Testis (tissue), 3 donors: ENCODE results near the gene USP48. TPM values are rescaled to one million over a fixed set of nuclear protein-coding genes. Genes with fewer than 3 reads are reported as not detected.

Experiments used
- DNase-seq: peaks from one replicate; pipeline ENCODE4 v3.0.0-alpha.2; 2019
- H3K27ac ChIP-seq, 2 donors: fragments of 200-600 bp; sonication (generic); one replicate each; pipeline ENCODE4 v1.5.1; 2019
- H3K27me3 ChIP-seq: fragments of 200-600 bp; sonication (generic); one replicate; pipeline ENCODE4 v1.5.1; 2019
- H3K36me3 ChIP-seq: fragments of 200-600 bp; sonication (generic); one replicate; pipeline ENCODE4 v1.5.1; 2017; ENCODE audit warnings: low read depth; ENCODE audit errors: missing control alignments
- H3K4me1 ChIP-seq: fragments of 200-600 bp; sonication (generic); one replicate; pipeline ENCODE4 v1.5.1; 2019
- H3K4me3 ChIP-seq, 2 donors: fragments of 200-600 bp; sonication (generic); one replicate each; pipeline ENCODE4 v1.5.1; 2017 to 2019
- H3K9me3 ChIP-seq: fragments of 200-600 bp; sonication (generic); one replicate; pipeline ENCODE4 v1.5.1; 2017
- CTCF ChIP-seq, 3 experiments: fragments of 450-650 bp in 2 of 3; fragments of 200-600 bp in 1 of 3; sonication (generic) in 1 of 3; IDR thresholded peaks; one replicate each; pipeline ENCODE4 v1.5.1; 2016 to 2019; ENCODE audit warnings: antibody characterized with exemption in 3 of 3, mild to moderate bottlenecking in 2 of 3, moderate library complexity in 1 of 3
- POLR2A ChIP-seq: fragments of 450-650 bp; IDR thresholded peaks from one replicate; pipeline ENCODE4 v1.6.1; 2017; ENCODE audit warnings: antibody characterized with exemption, mild to moderate bottlenecking, moderate library complexity
- WGBS, 2 donors: methylation state at CpG; one replicate each; pipeline ENCODE4 v1.1.5; 2018; 5-methylcytosine and 5-hydroxymethylcytosine counted together
- intact Hi-C: fragments of 100-400 bp; cut with DNase I; formaldehyde crosslinking; loops from one replicate; pipeline ENCODE4 v1.15.1; 2023; ENCODE audit warnings: low total_unique reads
- polyA plus RNA-seq: library from polyadenylated mRNA; stranded (reverse); fragments of 350-450 nt; fragmentation: Illumina TruSeq; extraction: RNeasy Lipid Tissue Mini Kit (QIAGEN cat#74804); gene quantifications from one replicate; pipeline ENCODE4 v1.2.3, GENCODE V29; 2014; ENCODE audit warnings: low read depth, low replicate concordance; ENCODE audit not compliant: insufficient read depth
- total RNA-seq, 2 donors: library from RNA; depleted of rRNA; stranded (reverse); fragments of >200 nt; gene quantifications; one replicate each; pipeline ENCODE4 v1.2.3, GENCODE V29; 2016

USP48 gene
- total and polyA plus RNA-seq, 3 donors from 2014 or later, result 33.3 to 66.2 (median 63.0) TPM

- H3K27ac ChIP-seq, result no peak overlapping the region
- no peaks in the 10 kb centered on the region for H3K36me3 ChIP-seq
- H3K27me3 ChIP-seq, result no peaks in the 10 kb centered on the region
- no peaks in the 10 kb centered on the region for H3K4me1 ChIP-seq
- WGBS, 2 donors, result 85 to 86% methylated on average over 5 of the region's 5 CpGs
- no peak for DNase-seq
- no peak for TF ChIP-seq CTCF (IDR thresholded peaks at IDR 0.05)
- TF ChIP-seq POLR2A, result no peak
- intact Hi-C loops, result no loop called here
- no peak overlapping the region for H3K4me3 ChIP-seq
- H3K9me3 ChIP-seq, result no peaks in the 10 kb centered on the region
Measured at GRCh38 chr1:21704145-21704544, 78.8 kb downstream of the USP48 start.

GRCh38 chr1:21703318-21703963, 79.5 kb downstream of the USP48 start:
- no peaks in the 10 kb centered on the region for H3K4me1 ChIP-seq

GRCh38 chr1:21702780-21703179, 80.2 kb downstream of the USP48 start:
- no peak for TF ChIP-seq CTCF (IDR thresholded peaks at IDR 0.05)
- TF ChIP-seq POLR2A, result no peak
- Histone ChIP-seq H3K27me3 (no peaks in the 10 kb centered on the region), H3K4me1 (no peaks in the 10 kb centered on the region), H3K9me3 (no peaks in the 10 kb centered on the region), H3K36me3 (no peaks in the 10 kb centered on the region), H3K4me3 (no peak overlapping the region), H3K27ac (no peak overlapping the region)
- DNase-seq, result no peak
- 90 to 93% methylated on average over 4 of the region's 4 CpGs for WGBS, 2 donors
- intact Hi-C loops, result no loop called here

More at GRCh38 chr1:21703318-21703963, 79.5 kb downstream of the USP48 start:
- peak in 2 of 3 experiments; percentile 26 to 41 for TF ChIP-seq CTCF (IDR thresholded peaks at IDR 0.05)
- TF ChIP-seq POLR2A, result no peak
- H3K27ac ChIP-seq, result no peak overlapping the region
- no peak for DNase-seq
- no peaks in the 10 kb centered on the region for H3K27me3 ChIP-seq
- H3K9me3 ChIP-seq, result no peaks in the 10 kb centered on the region
- H3K4me3 ChIP-seq, result no peak overlapping the region
- intact Hi-C loops, result no loop called here
- no peaks in the 10 kb centered on the region for H3K36me3 ChIP-seq
- WGBS, 2 donors, result 67 to 72% methylated on average over 3 of the region's 3 CpGs

GRCh38 chr1:21701401-21701800, 81.5 kb downstream of the USP48 start:
- no peak for TF ChIP-seq CTCF (IDR thresholded peaks at IDR 0.05)
- TF ChIP-seq POLR2A, result no peak
- H3K9me3 ChIP-seq, result no peaks in the 10 kb centered on the region
- WGBS, 2 donors, result 91 to 93% methylated on average over 6 of the region's 6 CpGs
- no peak for DNase-seq
- intact Hi-C loops, result no loop called here
- no peak overlapping the region for H3K27ac ChIP-seq
- H3K4me1 ChIP-seq, result no peaks in the 10 kb centered on the region
- H3K36me3 ChIP-seq, result no peaks in the 10 kb centered on the region
- H3K4me3 ChIP-seq, result no peak overlapping the region
- no peaks in the 10 kb centered on the region for H3K27me3 ChIP-seq

GRCh38 chr1:21700094-21700493, 82.9 kb downstream of the USP48 start:
- no peaks in the 10 kb centered on the region for H3K9me3 ChIP-seq

More at GRCh38 chr1:21700094-21700493, 82.9 kb downstream of the USP48 start:
- no peak overlapping the region for H3K4me3 ChIP-seq
- WGBS, 2 donors, result 81 to 93% methylated on average over 4 of the region's 4 CpGs
- TF ChIP-seq CTCF (IDR thresholded peaks at IDR 0.05), result no peak
- TF ChIP-seq POLR2A, result no peak
- no peak for DNase-seq
- intact Hi-C loops, result no loop called here
- no peaks in the 10 kb centered on the region for H3K27me3 ChIP-seq
- no peaks in the 10 kb centered on the region for H3K4me1 ChIP-seq
- H3K27ac ChIP-seq, result no peak overlapping the region
- H3K36me3 ChIP-seq, result no peaks in the 10 kb centered on the region
